ENCODE data around the gene PGM1. TPM values are rescaled to one million over a fixed set of nuclear protein-coding genes. Genes with fewer than 3 reads are reported as not detected.

Gene PGM1
- total RNA-seq, 4 donors from 2014 or later, result 43.1 to 77.2 (median 47.4) TPM

- Histone ChIP-seq H3K27ac (peak overlapping the region; percentile 86 to 89 (median 86)), H3K4me3 (no peak overlapping the region), H3K9me3 (no peaks in the 10 kb centered on the region), H3K4me1 (peaks cover 12 to 51% (median 16%) of the 10 kb centered on the region in 3 donors), H3K36me3 (peaks cover 0 to 27% (median 0%) of the 10 kb centered on the region in 3 donors), H3K27me3 (no peaks in the 10 kb centered on the region)
- intact Hi-C loops (cut with DNase I), result no loop called here
- 46 to 52% methylated on average over 7 to 10 of the region's 10 CpGs for WGBS, 2 donors
- TF ChIP-seq, protein P1, sequence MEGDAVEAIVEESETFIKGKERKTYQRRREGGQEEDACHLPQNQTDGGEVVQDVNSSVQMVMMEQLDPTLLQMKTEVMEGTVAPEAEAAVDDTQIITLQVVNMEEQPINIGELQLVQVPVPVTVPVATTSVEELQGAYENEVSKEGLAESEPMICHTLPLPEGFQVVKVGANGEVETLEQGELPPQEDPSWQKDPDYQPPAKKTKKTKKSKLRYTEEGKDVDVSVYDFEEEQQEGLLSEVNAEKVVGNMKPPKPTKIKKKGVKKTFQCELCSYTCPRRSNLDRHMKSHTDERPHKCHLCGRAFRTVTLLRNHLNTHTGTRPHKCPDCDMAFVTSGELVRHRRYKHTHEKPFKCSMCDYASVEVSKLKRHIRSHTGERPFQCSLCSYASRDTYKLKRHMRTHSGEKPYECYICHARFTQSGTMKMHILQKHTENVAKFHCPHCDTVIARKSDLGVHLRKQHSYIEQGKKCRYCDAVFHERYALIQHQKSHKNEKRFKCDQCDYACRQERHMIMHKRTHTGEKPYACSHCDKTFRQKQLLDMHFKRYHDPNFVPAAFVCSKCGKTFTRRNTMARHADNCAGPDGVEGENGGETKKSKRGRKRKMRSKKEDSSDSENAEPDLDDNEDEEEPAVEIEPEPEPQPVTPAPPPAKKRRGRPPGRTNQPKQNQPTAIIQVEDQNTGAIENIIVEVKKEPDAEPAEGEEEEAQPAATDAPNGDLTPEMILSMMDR (IDR thresholded peaks at IDR 0.05), result no peak
- no peak for TF ChIP-seq POLR2A (IDR thresholded peaks at IDR 0.05)
- DNase-seq, result no peak
Measured at GRCh38 chr1:63662056-63662836, 69.0 kb downstream of the PGM1 start.

- WGBS, 2 donors, result 40 to 52% methylated on average over 4 of the region's 4 CpGs
- no peak for DNase-seq
- peak overlapping the region; percentile 86 to 89 (median 86) for H3K27ac ChIP-seq
- intact Hi-C loops (cut with DNase I), result no loop called here
- TF ChIP-seq, protein P1 (IDR thresholded peaks at IDR 0.05), result no peak
- no peak for TF ChIP-seq POLR2A (IDR thresholded peaks at IDR 0.05)
- no peaks in the 10 kb centered on the region for H3K9me3 ChIP-seq
- H3K4me3 ChIP-seq, result no peak overlapping the region
- H3K36me3 ChIP-seq, result peaks cover 0 to 22% (median 0%) of the 10 kb centered on the region in 3 donors
- peaks cover 12 to 51% (median 16%) of the 10 kb centered on the region in 3 donors for H3K4me1 ChIP-seq
- H3K27me3 ChIP-seq, result no peaks in the 10 kb centered on the region
Measured at GRCh38 chr1:63662841-63663240, 69.6 kb downstream of the PGM1 start.

- Histone ChIP-seq H3K9me3 (no peaks in the 10 kb centered on the region), H3K27ac (peak overlapping the region; percentile 86 to 89 (median 86)), H3K4me1 (peaks cover 12 to 51% (median 16%) of the 10 kb centered on the region in 3 donors), H3K4me3 (no peak overlapping the region), H3K27me3 (no peaks in the 10 kb centered on the region), H3K36me3 (peaks cover 0 to 21% (median 0%) of the 10 kb centered on the region in 3 donors)
- intact Hi-C loops (cut with DNase I), result no loop called here
- TF ChIP-seq POLR2A (IDR thresholded peaks at IDR 0.05), result no peak
- TF ChIP-seq, protein P1 (IDR thresholded peaks at IDR 0.05), result no peak
- DNase-seq, result no peak
- 44 to 50% methylated on average over 3 of the region's 3 CpGs for WGBS, 2 donors
Measured at GRCh38 chr1:63663301-63663700, 70.1 kb downstream of the PGM1 start.

GRCh38 chr1:63663873-63664272 is 70.7 kb downstream of the PGM1 start:
- peaks cover 0 to 15% (median 0%) of the 10 kb centered on the region in 3 donors for H3K36me3 ChIP-seq
- intact Hi-C loops (cut with DNase I), result no loop called here
- no peaks in the 10 kb centered on the region for H3K9me3 ChIP-seq
- H3K4me3 ChIP-seq, result no peak overlapping the region
- peak overlapping the region in 2 of 4 donors; percentile 86 to 89 for H3K27ac ChIP-seq
- H3K27me3 ChIP-seq, result no peaks in the 10 kb centered on the region
- peaks cover 12 to 56% (median 19%) of the 10 kb centered on the region in 3 donors for H3K4me1 ChIP-seq
- WGBS, 2 donors, result 88 to 90% methylated on average over 5 of the region's 5 CpGs
- DNase-seq, result no peak
- no peak for TF ChIP-seq POLR2A (IDR thresholded peaks at IDR 0.05)
- TF ChIP-seq, protein P1 (IDR thresholded peaks at IDR 0.05), result no peak

DNA sequence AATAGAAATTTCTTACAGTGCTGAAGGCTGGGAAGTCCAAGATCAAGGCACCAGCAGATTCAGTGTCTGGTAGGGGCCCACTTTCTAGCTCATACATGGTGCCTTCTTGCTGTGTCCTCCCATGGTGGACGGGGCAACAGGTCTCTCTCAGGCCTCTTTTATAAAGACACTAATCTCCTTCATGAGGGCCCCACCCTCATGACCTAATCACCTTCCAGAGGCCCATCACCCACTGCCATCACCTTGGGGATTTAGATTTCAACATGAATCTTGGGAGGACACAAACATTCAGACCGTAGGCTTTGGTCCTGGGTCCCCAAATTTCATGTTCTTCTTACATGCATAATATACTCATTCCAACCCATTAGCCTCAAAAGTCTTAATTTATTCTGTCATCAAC is 71.5 kb downstream of the PGM1 start:
- Histone ChIP-seq H3K9me3 (no peaks in the 10 kb centered on the region), H3K27ac (peak overlapping the region in 3 of 4 donors; percentile 40 to 65 (median 62)), H3K4me3 (no peak overlapping the region), H3K27me3 (no peaks in the 10 kb centered on the region), H3K36me3 (peaks cover 0 to 6% (median 0%) of the 10 kb centered on the region in 3 donors), H3K4me1 (peaks cover 12 to 65% (median 28%) of the 10 kb centered on the region in 3 donors)
- intact Hi-C loops (cut with DNase I), result no loop called here
- TF ChIP-seq POLR2A (IDR thresholded peaks at IDR 0.05), result no peak
- TF ChIP-seq, protein P1 (IDR thresholded peaks at IDR 0.05), result no peak
- DNase-seq, result no peak
- WGBS, 2 donors, result 90 to 96% methylated on average over 2 of the region's 2 CpGs
